Activated naive CD4-positive, alpha-beta T cell treated with anti-CD3 and anti-CD28 coated beads, Interleukin-2, amount 10 ng/mL, durations not matched to agents 7 days and 5 days (primary cell): ENCODE measurements around the gene SIX3.

Experiments
- CTCF ChIA-PET: fragments of 350-600 bp; sonication (Branson Sonifier 250); formaldehyde crosslinking; loops from one replicate; lab custom pipeline; 2021; ENCODE audit warnings: antibody characterized with exemption; lab: Charles Lee
- DNase-seq: peaks from one replicate; pipeline ENCODE4 v3.0.0-alpha.2; 2020
- H3K27ac Mint-ChIP-seq: one replicate; pipeline ENCODE4 v1.8.0; 2021; ENCODE audit warnings: mild to moderate bottlenecking, moderate library complexity, mixed read lengths
- H3K27me3 Mint-ChIP-seq: one replicate; pipeline ENCODE4 v1.8.0; 2021; ENCODE audit warnings: mild to moderate bottlenecking, mixed read lengths
- H3K36me3 Mint-ChIP-seq: one replicate; pipeline ENCODE4 v1.8.0; 2021; ENCODE audit warnings: mixed read lengths
- H3K4me1 Mint-ChIP-seq: one replicate; pipeline ENCODE4 v1.8.0; 2021; ENCODE audit warnings: mixed read lengths
- H3K4me3 Mint-ChIP-seq: one replicate; pipeline ENCODE4 v1.8.0; 2021; ENCODE audit warnings: mild to moderate bottlenecking, moderate library complexity, mixed read lengths
- H3K9me3 Mint-ChIP-seq: one replicate; pipeline ENCODE4 v1.8.0; 2021; ENCODE audit warnings: mixed read lengths

Gene SIX3

GRCh38 chr2:44952806-44953498 is 11.4 kb downstream of the SIX3 start:
- no peak overlapping the region for H3K27ac Mint-ChIP-seq
- CTCF ChIA-PET, result interaction anchor here (1.4 kb wide), 1 partner anchor 16 kb away, joined by 3 read pairs; no protein-coding TSS in a partner anchor
- H3K9me3 Mint-ChIP-seq, result no peaks in the 10 kb centered on the region
- H3K4me3 Mint-ChIP-seq, result no peak overlapping the region
- no peaks in the 10 kb centered on the region for H3K36me3 Mint-ChIP-seq
- H3K27me3 Mint-ChIP-seq, result peaks cover 92% of the 10 kb centered on the region
- DNase-seq, result no peak
- H3K4me1 Mint-ChIP-seq, result peaks cover 23% of the 10 kb centered on the region

DNA sequence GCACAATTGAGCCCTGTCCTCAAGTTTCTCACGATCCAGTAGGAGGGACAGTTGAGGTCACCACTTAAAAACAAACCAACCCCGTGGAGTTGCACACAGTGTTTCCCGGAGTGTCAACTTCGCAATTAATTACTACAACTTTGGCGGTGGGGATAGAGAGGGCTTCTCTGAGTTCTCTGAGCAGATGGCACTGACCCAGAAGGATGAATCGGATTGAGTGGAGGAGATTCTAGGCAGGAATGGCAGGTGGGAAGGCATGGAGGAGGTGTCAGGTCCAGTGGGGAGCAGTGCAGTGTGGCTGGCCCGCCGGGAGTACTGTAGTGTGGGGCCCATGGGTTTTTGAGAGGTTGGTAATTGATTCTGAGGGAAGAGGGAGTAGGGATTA is 12.0 kb downstream of the SIX3 start:
- no peak for DNase-seq
- no peak overlapping the region for H3K4me3 Mint-ChIP-seq
- no peaks in the 10 kb centered on the region for H3K36me3 Mint-ChIP-seq
- peaks cover 90% of the 10 kb centered on the region for H3K27me3 Mint-ChIP-seq
- CTCF ChIA-PET, result interaction anchor here (0.7 to 3.7 kb wide), 3 partner anchors 10 to 562 kb away, joined by 3 to 67 read pairs (median 37); no protein-coding TSS in a partner anchor
- peaks cover 23% of the 10 kb centered on the region for H3K4me1 Mint-ChIP-seq
- H3K9me3 Mint-ChIP-seq, result no peaks in the 10 kb centered on the region
- H3K27ac Mint-ChIP-seq, result no peak overlapping the region

DNA sequence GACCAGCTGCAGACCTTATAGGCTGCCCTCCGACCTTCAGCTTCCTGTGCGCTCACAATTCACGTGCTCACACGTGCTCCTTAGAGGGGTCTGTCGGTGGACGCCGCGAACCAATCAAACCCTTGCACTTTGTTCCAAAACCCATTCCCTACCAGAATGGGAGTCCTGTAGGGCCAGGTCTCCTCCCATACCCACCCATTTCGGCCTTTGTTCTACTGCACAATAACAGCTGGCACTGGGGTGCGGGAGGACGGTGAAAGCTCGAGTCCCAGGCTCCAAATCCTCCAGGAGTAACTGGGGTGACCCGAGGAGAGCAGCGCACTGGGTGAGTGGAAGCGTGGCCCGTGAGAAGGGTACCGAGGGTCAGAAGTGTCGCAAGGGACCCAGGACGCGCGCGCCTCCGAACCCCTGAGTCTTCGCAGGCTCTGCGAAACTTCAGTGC is 13.0 kb downstream of the SIX3 start:
- CTCF ChIA-PET, result interaction anchor here (1.0 to 4.6 kb wide), 12 partner anchors 10 to 911 kb away, joined by 3 to 67 read pairs (median 7); no protein-coding TSS in a partner anchor
- peaks cover 87% of the 10 kb centered on the region for H3K27me3 Mint-ChIP-seq
- no peak overlapping the region for H3K4me3 Mint-ChIP-seq
- peaks cover 23% of the 10 kb centered on the region for H3K4me1 Mint-ChIP-seq
- H3K9me3 Mint-ChIP-seq, result no peaks in the 10 kb centered on the region
- no peaks in the 10 kb centered on the region for H3K36me3 Mint-ChIP-seq
- no peak for DNase-seq
- H3K27ac Mint-ChIP-seq, result no peak overlapping the region

DNA sequence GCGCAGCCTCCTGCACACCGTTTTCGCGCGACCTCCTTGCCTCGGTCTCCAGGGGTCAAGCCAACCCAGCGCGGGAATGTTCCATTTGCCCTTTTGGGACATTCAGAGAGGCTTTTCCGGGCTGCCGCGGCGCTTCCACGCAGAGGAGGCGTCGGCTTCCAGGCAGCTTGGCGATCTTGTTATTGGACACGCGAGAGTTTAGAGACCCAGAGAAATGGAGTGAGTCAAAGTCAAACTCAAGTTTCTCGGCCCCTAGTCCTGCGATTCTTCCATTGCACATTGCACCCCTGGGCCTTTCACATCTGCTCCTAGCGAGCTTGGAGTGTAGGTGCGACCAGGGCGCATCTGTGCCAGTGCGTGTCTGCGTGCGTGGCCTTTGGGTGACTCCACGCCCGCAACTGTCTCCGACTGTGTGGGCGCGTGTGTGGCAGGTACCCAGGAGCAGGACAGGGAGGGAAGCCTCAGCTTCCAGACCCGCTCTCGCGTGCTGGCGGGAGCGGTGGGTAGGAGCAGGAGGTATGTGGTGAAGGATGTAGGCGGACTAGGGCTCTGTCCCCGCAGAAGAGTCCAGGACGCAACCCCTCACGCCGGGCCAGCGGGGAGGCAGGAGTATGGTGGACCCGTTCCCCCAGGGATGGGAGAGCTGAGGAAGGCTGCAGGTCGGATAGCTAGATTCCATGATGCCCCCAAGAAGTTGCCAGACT is 13.5 kb downstream of the SIX3 start:
- Mint-ChIP-seq H3K27me3 (peaks cover 86% of the 10 kb centered on the region), H3K9me3 (no peaks in the 10 kb centered on the region), H3K36me3 (no peaks in the 10 kb centered on the region), H3K27ac (no peak overlapping the region), H3K4me1 (peaks cover 22% of the 10 kb centered on the region), H3K4me3 (no peak overlapping the region)
- CTCF ChIA-PET, result interaction anchor here (0.7 to 4.6 kb wide), 19 partner anchors 9 to 911 kb away, joined by 3 to 67 read pairs (median 4); partner anchors contain the start of genes CAMKMT and PREPL
- no peak for DNase-seq

GRCh38 chr2:44955593-44956392 is 14.3 kb downstream of the SIX3 start:
- H3K4me1 Mint-ChIP-seq, result peaks cover 20% of the 10 kb centered on the region
- DNase-seq, result peak; percentile 83
- CTCF ChIA-PET, result interaction anchor here (0.5 to 4.6 kb wide), 25 partner anchors 8 to 1078 kb away, joined by 3 to 67 read pairs (median 3); partner anchors contain the start of genes CAMKMT and PREPL
- H3K36me3 Mint-ChIP-seq, result no peaks in the 10 kb centered on the region
- peaks cover 80% of the 10 kb centered on the region for H3K27me3 Mint-ChIP-seq
- H3K9me3 Mint-ChIP-seq, result no peaks in the 10 kb centered on the region
- H3K4me3 Mint-ChIP-seq, result no peak overlapping the region
- no peak overlapping the region for H3K27ac Mint-ChIP-seq

GRCh38 chr2:44956843-44957242 is 15.3 kb downstream of the SIX3 start:
- H3K27me3 Mint-ChIP-seq, result peaks cover 77% of the 10 kb centered on the region
- no peak overlapping the region for H3K4me3 Mint-ChIP-seq
- no peaks in the 10 kb centered on the region for H3K9me3 Mint-ChIP-seq
- no peak overlapping the region for H3K27ac Mint-ChIP-seq
- H3K36me3 Mint-ChIP-seq, result no peaks in the 10 kb centered on the region
- CTCF ChIA-PET, result interaction anchor here (0.9 to 4.6 kb wide), 11 partner anchors 8 to 1079 kb away, joined by 3 to 67 read pairs (median 9); no protein-coding TSS in a partner anchor
- peaks cover 17% of the 10 kb centered on the region for H3K4me1 Mint-ChIP-seq
- DNase-seq, result no peak

- CTCF ChIA-PET, result interaction anchor here (1.7 to 4.6 kb wide), 6 partner anchors 13 to 914 kb away, joined by 3 to 22 read pairs (median 12); no protein-coding TSS in a partner anchor
- no peak overlapping the region for H3K4me3 Mint-ChIP-seq
- DNase-seq, result no peak
- H3K36me3 Mint-ChIP-seq, result no peaks in the 10 kb centered on the region
- peaks cover 12% of the 10 kb centered on the region for H3K4me1 Mint-ChIP-seq
- peaks cover 77% of the 10 kb centered on the region for H3K27me3 Mint-ChIP-seq
- H3K27ac Mint-ChIP-seq, result no peak overlapping the region
- H3K9me3 Mint-ChIP-seq, result no peaks in the 10 kb centered on the region
Measured at GRCh38 chr2:44957656-44958327, 16.3 kb downstream of the SIX3 start.

GRCh38 chr2:44959855-44960254 is 18.4 kb downstream of the SIX3 start:
- H3K27me3 Mint-ChIP-seq, result peaks cover 75% of the 10 kb centered on the region
- CTCF ChIA-PET, result no interaction called here
- H3K4me1 Mint-ChIP-seq, result peaks cover 8% of the 10 kb centered on the region
- H3K4me3 Mint-ChIP-seq, result no peak overlapping the region
- H3K36me3 Mint-ChIP-seq, result no peaks in the 10 kb centered on the region
- no peaks in the 10 kb centered on the region for H3K9me3 Mint-ChIP-seq
- DNase-seq, result no peak
- H3K27ac Mint-ChIP-seq, result no peak overlapping the region

DNA sequence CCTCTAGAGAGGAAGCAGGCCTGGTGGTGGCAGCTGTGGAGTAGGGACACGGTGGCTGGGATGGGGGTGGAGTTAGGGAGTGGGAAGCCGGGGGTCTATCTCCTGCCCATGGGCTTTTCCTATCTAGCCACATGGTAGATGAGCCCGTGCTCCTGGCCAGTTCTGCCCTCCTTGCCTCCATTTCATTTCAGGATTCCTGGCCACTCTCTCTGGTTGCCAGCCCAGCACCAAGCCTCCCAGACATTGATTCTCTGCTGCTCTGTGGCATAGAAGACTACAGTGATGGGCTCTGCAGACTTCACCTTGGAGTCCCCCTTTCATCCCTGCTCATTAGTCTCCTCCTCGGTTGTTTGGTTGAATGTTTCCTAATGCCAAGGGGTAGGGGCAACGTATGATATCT is 19.4 kb downstream of the SIX3 start:
- H3K27ac Mint-ChIP-seq, result no peak overlapping the region
- H3K9me3 Mint-ChIP-seq, result no peaks in the 10 kb centered on the region
- CTCF ChIA-PET, result interaction anchor here (0.6 kb wide), 1 partner anchor 21 kb away, joined by 3 read pairs; no protein-coding TSS in a partner anchor
- H3K4me1 Mint-ChIP-seq, result peaks cover 3% of the 10 kb centered on the region
- H3K27me3 Mint-ChIP-seq, result peaks cover 71% of the 10 kb centered on the region
- no peaks in the 10 kb centered on the region for H3K36me3 Mint-ChIP-seq
- DNase-seq, result no peak
- H3K4me3 Mint-ChIP-seq, result no peak overlapping the region

DNA sequence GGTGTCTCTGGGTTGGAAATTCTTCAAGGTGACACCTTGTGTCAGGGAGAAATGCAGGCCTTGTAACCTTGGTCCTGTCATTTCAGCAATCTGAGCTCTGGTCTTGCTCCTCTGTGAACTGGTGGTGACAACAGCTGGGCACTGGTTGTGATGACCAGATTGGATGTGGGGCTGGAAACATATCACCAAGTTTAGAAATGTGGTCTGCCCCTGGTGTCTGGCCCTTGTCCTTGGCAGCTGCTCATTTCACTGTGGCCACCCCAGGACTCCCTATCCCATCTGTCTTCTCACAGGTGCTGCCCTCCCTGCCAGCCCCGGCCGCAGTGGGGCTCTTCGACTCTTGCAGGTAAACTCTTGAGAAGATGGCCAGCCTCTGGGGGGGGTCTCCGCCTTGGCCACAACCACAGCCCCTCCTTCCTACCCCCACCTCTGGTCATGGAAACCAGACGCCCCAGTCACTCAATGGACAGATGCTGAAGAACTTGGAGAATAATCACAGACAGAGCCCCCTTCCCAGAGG is 20.7 kb downstream of the SIX3 start:
- Mint-ChIP-seq H3K4me1 (no peaks in the 10 kb centered on the region), H3K36me3 (no peaks in the 10 kb centered on the region), H3K27me3 (peaks cover 69% of the 10 kb centered on the region), H3K27ac (no peak overlapping the region), H3K4me3 (no peak overlapping the region), H3K9me3 (no peaks in the 10 kb centered on the region)
- CTCF ChIA-PET, result no interaction called here
- DNase-seq, result no peak

- no peak overlapping the region for H3K4me3 Mint-ChIP-seq
- H3K27me3 Mint-ChIP-seq, result peaks cover 53% of the 10 kb centered on the region
- H3K4me1 Mint-ChIP-seq, result no peaks in the 10 kb centered on the region
- no peak overlapping the region for H3K27ac Mint-ChIP-seq
- DNase-seq, result no peak
- H3K9me3 Mint-ChIP-seq, result no peaks in the 10 kb centered on the region
- CTCF ChIA-PET, result interaction anchor here (0.9 to 2.1 kb wide), 2 partner anchors 9 to 10 kb away, joined by 3 to 6 read pairs; no protein-coding TSS in a partner anchor
- no peaks in the 10 kb centered on the region for H3K36me3 Mint-ChIP-seq
Measured at GRCh38 chr2:44964752-44965236, 23.3 kb downstream of the SIX3 start.

- H3K9me3 Mint-ChIP-seq, result no peaks in the 10 kb centered on the region
- CTCF ChIA-PET, result no interaction called here
- no peak overlapping the region for H3K27ac Mint-ChIP-seq
- no peak overlapping the region for H3K4me3 Mint-ChIP-seq
- H3K4me1 Mint-ChIP-seq, result no peaks in the 10 kb centered on the region
- H3K36me3 Mint-ChIP-seq, result no peaks in the 10 kb centered on the region
- DNase-seq, result no peak
- H3K27me3 Mint-ChIP-seq, result peaks cover 52% of the 10 kb centered on the region
Measured at GRCh38 chr2:44965684-44966083, 24.2 kb downstream of the SIX3 start.

GRCh38 chr2:44967056-44967455 is 25.6 kb downstream of the SIX3 start:
- DNase-seq, result no peak
- H3K36me3 Mint-ChIP-seq, result no peaks in the 10 kb centered on the region
- no peak overlapping the region for H3K27ac Mint-ChIP-seq
- peaks cover 46% of the 10 kb centered on the region for H3K27me3 Mint-ChIP-seq
- CTCF ChIA-PET, result interaction anchor here (4.2 kb wide), 1 partner anchor 14 kb away, joined by 24 read pairs; no protein-coding TSS in a partner anchor
- no peak overlapping the region for H3K4me3 Mint-ChIP-seq
- no peaks in the 10 kb centered on the region for H3K9me3 Mint-ChIP-seq
- no peaks in the 10 kb centered on the region for H3K4me1 Mint-ChIP-seq
